HCT116 (cell line): ENCODE data around the gene DPP10. TPM values are rescaled to one million over a fixed set of nuclear protein-coding genes. Genes with fewer than 3 reads are reported as not detected.

Experiments used
- ATAC-seq: fragments of 200-7000 bp; cut with Tn5 transposase; 2 replicates; pipeline ENCODE4 v1.9.1; 2020; ENCODE audit warnings: mild to moderate bottlenecking, moderate library complexity
- BruUV-seq: library from RNA; stranded (reverse); fragments of 400-500 nt; replicated peaks from 2 replicates; lab custom pipeline; 2021; lab: Mats Ljungman, UMichigan
- CTCF ChIA-PET: fragments of 300-600 bp; sonication (Branson Sonifier 250); formaldehyde crosslinking; loops from one replicate; lab custom pipeline; 2021; ENCODE audit warnings: antibody characterized with exemption; lab: Charles Lee
- POLR2A ChIA-PET: fragments of 300-600, 350-600 bp; sonication (Branson Sonifier 250); formaldehyde crosslinking; loops from one replicate; lab custom pipeline; 2021; ENCODE audit warnings: antibody characterized with exemption; lab: Charles Lee
- RAD21 ChIA-PET, 2 experiments: fragments of 300-600 bp; sonication (Branson Sonifier 250); formaldehyde crosslinking; loops; one replicate each; lab custom pipeline; 2023; ENCODE audit warnings: low total read pairs in 2 of 2; ENCODE audit not compliant: uncharacterized antibody in 2 of 2, unreplicated experiment in 2 of 2, low non-redundant PET in 1 of 2; lab: Charles Lee
- DNase-seq: peaks from one replicate; pipeline ENCODE4 v3.0.0-alpha.2; 2010; ENCODE audit warnings: low read depth, low spot score
- H2AFZ ChIP-seq: fragments of 200-600 bp; shearing (Covaris generic), sonication (generic); 2 replicates; pipeline ENCODE4 v1.6.1; 2017; ENCODE audit warnings: low read depth, mixed run types, mixed read lengths, antibody characterized with exemption, low read length; ENCODE audit not compliant: poor library complexity, severe bottlenecking
- H3K27ac ChIP-seq: 2 replicates; pipeline ENCODE4 v1.5.1; 2012; ENCODE audit warnings: low read depth, low read length
- H3K27me3 ChIP-seq: fragments of 200-600 bp; sonication (generic); 2 replicates; pipeline ENCODE4 v1.6.1; 2016; ENCODE audit warnings: mixed run types, low read length, mixed read lengths; ENCODE audit not compliant: insufficient read depth
- H3K36me3 ChIP-seq, 2 experiments: fragments of 200-500 bp in 1 of 2; fragments of 200-600 bp in 1 of 2; sonication (Bioruptor generic) in 1 of 2; sonication (generic) in 1 of 2; 2 replicates each; pipeline versions ENCODE4 v1.5.1 to v1.6.1; 2014 to 2016; ENCODE audit warnings: low read length in 2 of 2, inconsistent platforms in 1 of 2, mixed read lengths in 1 of 2, mixed run types in 1 of 2; ENCODE audit not compliant: insufficient read depth in 2 of 2, control insufficient read depth in 1 of 2
- H3K4me1 ChIP-seq, 2 experiments: fragments of 200-600 bp in 1 of 2; sonication (generic) in 1 of 2; 2 replicates each; pipeline versions ENCODE4 v1.5.1 to v1.6.1; 2012 to 2017; ENCODE audit warnings: low read length in 2 of 2, inconsistent platforms in 1 of 2, mild to moderate bottlenecking in 1 of 2, mixed read lengths in 1 of 2, mixed run types in 1 of 2, moderate library complexity in 1 of 2; ENCODE audit not compliant: insufficient read depth in 2 of 2, control insufficient read depth in 1 of 2
- H3K4me2 ChIP-seq: fragments of 200-600 bp; sonication (generic); 2 replicates; pipeline ENCODE4 v1.6.1; 2017; ENCODE audit warnings: mixed run types, low read length, mixed read lengths
- H3K4me3 ChIP-seq, 2 experiments: fragments of 200-600 bp in 1 of 2; sonication (generic) in 1 of 2; replicated peaks in 1 of 2; 2 replicates each; pipeline ENCODE4 v1.5.1; 2011 to 2016; ENCODE audit warnings: low read length in 2 of 2, control low read depth in 1 of 2, low read depth in 1 of 2, mild to moderate bottlenecking in 1 of 2, mixed read lengths in 1 of 2, mixed run types in 1 of 2
- H3K79me2 ChIP-seq: fragments of 200-600 bp; sonication (generic); 2 replicates; pipeline ENCODE4 v1.6.1; 2017; ENCODE audit warnings: mild to moderate bottlenecking, mixed run types, low read length, moderate library complexity, mixed read lengths; ENCODE audit not compliant: insufficient read depth
- H3K9ac ChIP-seq: fragments of 200-600 bp; sonication (generic); 2 replicates; pipeline ENCODE4 v1.6.1; 2016; ENCODE audit warnings: low read length, mixed read lengths
- H3K9me2 ChIP-seq: fragments of 200-600 bp; sonication (generic), shearing (Covaris generic); 2 replicates; pipeline ENCODE4 v1.6.1; 2017; ENCODE audit warnings: mixed run types, mild to moderate bottlenecking, moderate library complexity; ENCODE audit not compliant: insufficient read depth
- H3K9me3 ChIP-seq, 2 experiments: fragments of 200-500 bp in 1 of 2; fragments of 200-600 bp in 1 of 2; sonication (Bioruptor generic) in 1 of 2; sonication (generic) in 1 of 2; 2 replicates each; pipeline ENCODE4 v1.6.1; 2014 to 2017; ENCODE audit warnings: low read length in 2 of 2, mixed read lengths in 2 of 2, inconsistent platforms in 1 of 2, low read depth in 1 of 2, mild to moderate bottlenecking in 1 of 2, mixed run types in 1 of 2, moderate library complexity in 1 of 2; ENCODE audit not compliant: control insufficient read depth in 1 of 2, insufficient read depth in 1 of 2
- H4K20me1 ChIP-seq: fragments of 200-600 bp; sonication (generic), shearing (Covaris generic); 2 replicates; pipeline ENCODE4 v1.6.1; 2017; ENCODE audit warnings: mixed run types, mild to moderate bottlenecking, moderate library complexity; ENCODE audit not compliant: insufficient read depth
- CEBPB ChIP-seq: IDR thresholded peaks from 2 replicates; pipeline ENCODE4 v1.6.1; 2012; ENCODE audit warnings: low read depth
- EGR1 ChIP-seq: IDR thresholded peaks from 2 replicates; pipeline ENCODE4 v1.6.1; 2012; ENCODE audit warnings: low read depth
- ELF1 ChIP-seq: IDR thresholded peaks from 2 replicates; pipeline ENCODE4 v1.6.1; 2012; ENCODE audit warnings: low read depth, borderline replicate concordance
- EZH2 ChIP-seq: fragments of 200-600 bp; sonication (generic); IDR thresholded peaks from 2 replicates; pipeline ENCODE4 v1.6.1; 2017; ENCODE audit warnings: antibody characterized with exemption, mixed run types
- EZH2phosphoT487 ChIP-seq: fragments of 200-600 bp; IDR thresholded peaks from 2 replicates; pipeline ENCODE4 v1.6.1; 2018; ENCODE audit warnings: antibody characterized with exemption, borderline replicate concordance
- FOSL1 ChIP-seq: IDR thresholded peaks from 2 replicates; pipeline ENCODE4 v1.6.1; 2012; ENCODE audit warnings: low read depth
- JUND ChIP-seq: IDR thresholded peaks from 2 replicates; pipeline ENCODE4 v1.6.1; 2012
- POLR2A ChIP-seq: IDR thresholded peaks from 2 replicates; pipeline ENCODE4 v1.7.0; 2011; ENCODE audit warnings: borderline replicate concordance; ENCODE audit not compliant: insufficient read depth, insufficient read length; ENCODE audit errors: extremely low read depth
- POLR2AphosphoS5 ChIP-seq: IDR thresholded peaks from 2 replicates; pipeline ENCODE4 v1.6.1; 2011; ENCODE audit warnings: mild to moderate bottlenecking, low read depth, low read length, moderate library complexity
- SIN3A ChIP-seq: IDR thresholded peaks from 2 replicates; pipeline ENCODE4 v1.6.1; 2012; ENCODE audit warnings: low read depth
- SRF ChIP-seq: IDR thresholded peaks from 2 replicates; pipeline ENCODE4 v1.6.1; 2012; ENCODE audit warnings: low read depth
- TCF7L2 ChIP-seq: IDR thresholded peaks from 2 replicates; pipeline ENCODE4 v1.7.0; 2011; ENCODE audit warnings: borderline replicate concordance, inconsistent platforms; ENCODE audit not compliant: insufficient read depth, insufficient read length; ENCODE audit errors: extremely low read depth
- ZFX ChIP-seq: fragments of 450-650 bp; IDR thresholded peaks from 2 replicates; pipeline ENCODE4 v1.6.1; 2017
- intact Hi-C: fragments of 100-400 bp; cut with micrococcal nuclease; formaldehyde crosslinking; loops from 2 replicates; pipeline ENCODE4 v1.10.0; 2022
- total RNA-seq: library from RNA; stranded (reverse); gene quantifications from one replicate; pipeline ENCODE4 v1.2.1, GENCODE V29; 2021; ENCODE audit not compliant: unreplicated experiment
- TF ChIP-seq, protein P1 (sequence below): IDR thresholded peaks from 2 replicates; pipeline ENCODE4 v1.6.1; 2012
- TF ChIP-seq, protein P2 (sequence below), 3 experiments: fragments of 200-600 bp in 1 of 3; sonication (generic) in 1 of 3; IDR thresholded peaks in 2 of 3; conservative IDR thresholded peaks in 1 of 3; 2 replicates each; pipeline ENCODE4 v1.5.1; 2012 to 2017; ENCODE audit warnings: low read depth in 2 of 3, low read length in 2 of 3, antibody characterized with exemption in 1 of 3, borderline replicate concordance in 1 of 3, control low read depth in 1 of 3, mild to moderate bottlenecking in 1 of 3, mixed read lengths in 1 of 3, mixed run types in 1 of 3, moderate library complexity in 1 of 3; ENCODE audit not compliant: insufficient read depth in 1 of 3
- TF ChIP-seq, protein P3 (sequence below): IDR thresholded peaks from 2 replicates; pipeline ENCODE4 v1.6.1; 2012; ENCODE audit warnings: low read depth

DPP10 gene
- total RNA-seq, 1 experiment from 2014 or later, result not detected

DNA sequence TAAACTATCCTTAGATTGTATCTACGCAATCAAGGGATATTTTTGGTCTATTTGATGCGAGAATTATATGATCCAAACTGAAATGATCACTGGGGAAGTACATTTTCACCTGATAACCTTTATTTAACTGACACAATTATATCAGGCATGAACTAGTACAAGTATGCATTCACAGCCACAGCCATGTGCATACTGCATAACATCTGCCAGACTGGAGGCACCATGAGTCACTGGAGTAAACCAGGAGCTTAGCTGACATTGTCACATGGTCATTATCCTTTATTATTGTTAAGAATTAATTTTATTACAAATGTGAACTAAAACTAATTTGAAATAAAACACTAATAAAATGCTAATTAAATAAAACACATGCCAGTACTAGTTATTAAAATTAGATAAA lies 1127.1 kb downstream of the DPP10 start:
- BruUV-seq, result no TSS peak
- no peaks in the 10 kb centered on the region for H3K4me1 ChIP-seq
- intact Hi-C loops, result no loop called here
- ATAC-seq (no peak), DNase-seq (no peak)
- H2AFZ ChIP-seq, result no peak overlapping the region
- H3K9me2 ChIP-seq, result no peaks in the 10 kb centered on the region
- H3K9ac ChIP-seq, result no peak overlapping the region
- H3K27ac ChIP-seq, result no peak overlapping the region
- H3K79me2 ChIP-seq, result no peaks in the 10 kb centered on the region
- H3K36me3 ChIP-seq, result no peaks in the 10 kb centered on the region
- peaks cover 3 to 24% of the 10 kb centered on the region in 2 experiments; a peak in 2 of 4 replicates for H3K9me3 ChIP-seq
- ChIA-PET CTCF (no interaction called here), RAD21 (no interaction called here), POLR2A (no interaction called here)
- H3K27me3 ChIP-seq, result no peaks in the 10 kb centered on the region
- H4K20me1 ChIP-seq, result no peaks in the 10 kb centered on the region
- no peak for TF ChIP-seq FOSL1
- no peak for TF ChIP-seq SIN3A
- no peak for TF ChIP-seq TCF7L2
- no peak for TF ChIP-seq SRF
- no peak for TF ChIP-seq EZH2
- TF ChIP-seq, protein P1, sequence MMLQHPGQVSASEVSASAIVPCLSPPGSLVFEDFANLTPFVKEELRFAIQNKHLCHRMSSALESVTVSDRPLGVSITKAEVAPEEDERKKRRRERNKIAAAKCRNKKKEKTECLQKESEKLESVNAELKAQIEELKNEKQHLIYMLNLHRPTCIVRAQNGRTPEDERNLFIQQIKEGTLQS, result no peak
- no peak for TF ChIP-seq ZFX
- no peak for TF ChIP-seq CEBPB
- no peak for TF ChIP-seq EZH2phosphoT487
- TF ChIP-seq, protein P2, sequence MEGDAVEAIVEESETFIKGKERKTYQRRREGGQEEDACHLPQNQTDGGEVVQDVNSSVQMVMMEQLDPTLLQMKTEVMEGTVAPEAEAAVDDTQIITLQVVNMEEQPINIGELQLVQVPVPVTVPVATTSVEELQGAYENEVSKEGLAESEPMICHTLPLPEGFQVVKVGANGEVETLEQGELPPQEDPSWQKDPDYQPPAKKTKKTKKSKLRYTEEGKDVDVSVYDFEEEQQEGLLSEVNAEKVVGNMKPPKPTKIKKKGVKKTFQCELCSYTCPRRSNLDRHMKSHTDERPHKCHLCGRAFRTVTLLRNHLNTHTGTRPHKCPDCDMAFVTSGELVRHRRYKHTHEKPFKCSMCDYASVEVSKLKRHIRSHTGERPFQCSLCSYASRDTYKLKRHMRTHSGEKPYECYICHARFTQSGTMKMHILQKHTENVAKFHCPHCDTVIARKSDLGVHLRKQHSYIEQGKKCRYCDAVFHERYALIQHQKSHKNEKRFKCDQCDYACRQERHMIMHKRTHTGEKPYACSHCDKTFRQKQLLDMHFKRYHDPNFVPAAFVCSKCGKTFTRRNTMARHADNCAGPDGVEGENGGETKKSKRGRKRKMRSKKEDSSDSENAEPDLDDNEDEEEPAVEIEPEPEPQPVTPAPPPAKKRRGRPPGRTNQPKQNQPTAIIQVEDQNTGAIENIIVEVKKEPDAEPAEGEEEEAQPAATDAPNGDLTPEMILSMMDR (IDR thresholded peaks at IDR 0.05 in 2 of 3, conservative IDR thresholded peaks at IDR 0.05 in 1 of 3; ENCODE audit: borderline replicate concordance in 1 of 3, insufficient read depth in 1 of 3, low read depth in 2 of 3, low read length in 2 of 3), result no peak
- TF ChIP-seq POLR2AphosphoS5, result no peak
- no peak for TF ChIP-seq JUND
- no peak for TF ChIP-seq POLR2A
- TF ChIP-seq EGR1, result no peak
- no peak for TF ChIP-seq ELF1
- TF ChIP-seq, protein P3, sequence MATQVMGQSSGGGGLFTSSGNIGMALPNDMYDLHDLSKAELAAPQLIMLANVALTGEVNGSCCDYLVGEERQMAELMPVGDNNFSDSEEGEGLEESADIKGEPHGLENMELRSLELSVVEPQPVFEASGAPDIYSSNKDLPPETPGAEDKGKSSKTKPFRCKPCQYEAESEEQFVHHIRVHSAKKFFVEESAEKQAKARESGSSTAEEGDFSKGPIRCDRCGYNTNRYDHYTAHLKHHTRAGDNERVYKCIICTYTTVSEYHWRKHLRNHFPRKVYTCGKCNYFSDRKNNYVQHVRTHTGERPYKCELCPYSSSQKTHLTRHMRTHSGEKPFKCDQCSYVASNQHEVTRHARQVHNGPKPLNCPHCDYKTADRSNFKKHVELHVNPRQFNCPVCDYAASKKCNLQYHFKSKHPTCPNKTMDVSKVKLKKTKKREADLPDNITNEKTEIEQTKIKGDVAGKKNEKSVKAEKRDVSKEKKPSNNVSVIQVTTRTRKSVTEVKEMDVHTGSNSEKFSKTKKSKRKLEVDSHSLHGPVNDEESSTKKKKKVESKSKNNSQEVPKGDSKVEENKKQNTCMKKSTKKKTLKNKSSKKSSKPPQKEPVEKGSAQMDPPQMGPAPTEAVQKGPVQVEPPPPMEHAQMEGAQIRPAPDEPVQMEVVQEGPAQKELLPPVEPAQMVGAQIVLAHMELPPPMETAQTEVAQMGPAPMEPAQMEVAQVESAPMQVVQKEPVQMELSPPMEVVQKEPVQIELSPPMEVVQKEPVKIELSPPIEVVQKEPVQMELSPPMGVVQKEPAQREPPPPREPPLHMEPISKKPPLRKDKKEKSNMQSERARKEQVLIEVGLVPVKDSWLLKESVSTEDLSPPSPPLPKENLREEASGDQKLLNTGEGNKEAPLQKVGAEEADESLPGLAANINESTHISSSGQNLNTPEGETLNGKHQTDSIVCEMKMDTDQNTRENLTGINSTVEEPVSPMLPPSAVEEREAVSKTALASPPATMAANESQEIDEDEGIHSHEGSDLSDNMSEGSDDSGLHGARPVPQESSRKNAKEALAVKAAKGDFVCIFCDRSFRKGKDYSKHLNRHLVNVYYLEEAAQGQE, result no peak
- no peak overlapping the region for H3K4me2 ChIP-seq
- no peak overlapping the region for H3K4me3 ChIP-seq
